Vagina (tissue), 2 donors: ENCODE data around the gene VWA2.

Experiments
- POLR2A ChIP-seq, 2 donors: fragments of 450-650 bp; IDR thresholded peaks; one replicate each; pipeline ENCODE4 v1.6.1; 2017; ENCODE audit warnings: antibody characterized with exemption in 2 of 2, mild to moderate bottlenecking in 2 of 2, moderate library complexity in 2 of 2
- POLR2AphosphoS5 ChIP-seq, 2 donors: sonication (generic); formaldehyde crosslinking; IDR thresholded peaks; one replicate each; pipeline ENCODE4 v1.9.0; 2017; ENCODE audit warnings: antibody characterized with exemption in 2 of 2, mild to moderate bottlenecking in 2 of 2, low read depth in 1 of 2; ENCODE audit not compliant: insufficient read depth in 1 of 2
- TF ChIP-seq, protein P1 (sequence below), 3 experiments: fragments of 450-650 bp in 2 of 3; fragments of 200-600 bp in 1 of 3; sonication (generic) in 1 of 3; IDR thresholded peaks; one replicate each; pipeline ENCODE4 v1.5.1; 2017 to 2019; ENCODE audit warnings: antibody characterized with exemption in 3 of 3, mild to moderate bottlenecking in 2 of 3, moderate library complexity in 2 of 3

DNA sequence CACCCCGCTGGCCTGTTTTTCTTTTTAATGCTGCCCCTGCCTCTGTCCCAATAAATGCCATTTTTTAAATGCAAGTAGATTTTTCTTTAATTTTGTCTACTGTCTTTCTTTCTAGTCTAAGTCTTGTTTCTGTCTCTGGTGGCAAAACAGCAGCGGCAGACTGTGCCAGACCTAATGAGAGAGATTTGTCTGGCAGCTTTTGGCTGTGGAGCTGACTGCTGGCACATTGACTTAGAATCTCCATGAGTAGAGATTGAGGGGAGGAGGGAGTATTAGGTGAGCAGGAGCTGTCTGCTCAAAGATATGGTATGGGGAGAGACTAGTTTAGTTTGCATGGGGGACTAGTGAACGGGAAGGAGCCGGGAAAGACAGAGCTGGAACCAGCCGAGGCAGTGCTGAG is 13.0 kb downstream of the VWA2 start:
- TF ChIP-seq, protein P1, sequence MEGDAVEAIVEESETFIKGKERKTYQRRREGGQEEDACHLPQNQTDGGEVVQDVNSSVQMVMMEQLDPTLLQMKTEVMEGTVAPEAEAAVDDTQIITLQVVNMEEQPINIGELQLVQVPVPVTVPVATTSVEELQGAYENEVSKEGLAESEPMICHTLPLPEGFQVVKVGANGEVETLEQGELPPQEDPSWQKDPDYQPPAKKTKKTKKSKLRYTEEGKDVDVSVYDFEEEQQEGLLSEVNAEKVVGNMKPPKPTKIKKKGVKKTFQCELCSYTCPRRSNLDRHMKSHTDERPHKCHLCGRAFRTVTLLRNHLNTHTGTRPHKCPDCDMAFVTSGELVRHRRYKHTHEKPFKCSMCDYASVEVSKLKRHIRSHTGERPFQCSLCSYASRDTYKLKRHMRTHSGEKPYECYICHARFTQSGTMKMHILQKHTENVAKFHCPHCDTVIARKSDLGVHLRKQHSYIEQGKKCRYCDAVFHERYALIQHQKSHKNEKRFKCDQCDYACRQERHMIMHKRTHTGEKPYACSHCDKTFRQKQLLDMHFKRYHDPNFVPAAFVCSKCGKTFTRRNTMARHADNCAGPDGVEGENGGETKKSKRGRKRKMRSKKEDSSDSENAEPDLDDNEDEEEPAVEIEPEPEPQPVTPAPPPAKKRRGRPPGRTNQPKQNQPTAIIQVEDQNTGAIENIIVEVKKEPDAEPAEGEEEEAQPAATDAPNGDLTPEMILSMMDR (IDR thresholded peaks at IDR 0.05), result no peak
- TF ChIP-seq POLR2A (IDR thresholded peaks at IDR 0.05), result no peak
- no peak for TF ChIP-seq POLR2AphosphoS5 (IDR thresholded peaks at IDR 0.05; ENCODE audit: insufficient read depth in 1 of 2, low read depth in 1 of 2)
